SU-DHL-6 (cell line): ENCODE results near the gene LARP6.

ENCODE experiments used
- CTCF ChIP-seq: fragments of 200-600 bp; sonication (generic); IDR thresholded peaks from one replicate; pipeline ENCODE4 v1.5.1; 2017; ENCODE audit warnings: antibody characterized with exemption, mild to moderate bottlenecking, low read length, moderate library complexity; ENCODE audit not compliant: insufficient read depth, poor library complexity, severe bottlenecking
- EZH2phosphoT487 ChIP-seq: fragments of 200-600 bp; sonication (generic), shearing (Covaris generic); conservative IDR thresholded peaks from 2 replicates; pipeline ENCODE4 v1.6.1; 2018; ENCODE audit warnings: mild to moderate bottlenecking, antibody characterized with exemption, low read length, moderate library complexity, mixed read lengths

- no peak for TF ChIP-seq CTCF
- TF ChIP-seq EZH2phosphoT487: no peak
These were observed 21.2 kb upstream of the LARP6 start for GRCh38 chr15:70875001-70875782.
